SK-N-SH treated with all-trans-retinoic acid at 6 μM for 48 hours (cell line): ENCODE measurements around the gene PORCN.

Experiments
- CREB5 ChIP-seq: fragments of 250-450 bp; sonication (Bioruptor Pico); IDR thresholded peaks from 2 replicates; pipeline ENCODE4 v1.5.1; 2020; ENCODE audit warnings: low read depth, mild to moderate bottlenecking, moderate library complexity
- PATZ1 ChIP-seq: fragments of 250-450 bp; sonication (Bioruptor Pico); IDR thresholded peaks from 2 replicates; pipeline ENCODE4 v1.8.0; 2020; ENCODE audit warnings: mild to moderate bottlenecking, moderate library complexity, borderline replicate concordance
- TSHZ2 ChIP-seq: fragments of 250-450 bp; sonication (Bioruptor Pico); IDR thresholded peaks from 2 replicates; pipeline ENCODE4 v1.5.0; 2020; ENCODE audit warnings: mild to moderate bottlenecking, moderate library complexity
- ZC3H10 ChIP-seq: fragments of 250-450 bp; sonication (Bioruptor Pico); IDR thresholded peaks from 2 replicates; pipeline ENCODE4 v1.5.1; 2021; ENCODE audit warnings: mild to moderate bottlenecking, moderate library complexity

- TF ChIP-seq ZC3H10 (CRISPR knock-in tag) (no peak), TSHZ2 (CRISPR knock-in tag) (no peak), CREB5 (CRISPR knock-in tag) (no peak), PATZ1 (CRISPR knock-in tag) (no peak)
These were observed 48.2 kb upstream of the PORCN start for GRCh38 chrX:48460606-48461005.
